ENCODE measurements around the gene PAX1.

Gene PAX1

DNA sequence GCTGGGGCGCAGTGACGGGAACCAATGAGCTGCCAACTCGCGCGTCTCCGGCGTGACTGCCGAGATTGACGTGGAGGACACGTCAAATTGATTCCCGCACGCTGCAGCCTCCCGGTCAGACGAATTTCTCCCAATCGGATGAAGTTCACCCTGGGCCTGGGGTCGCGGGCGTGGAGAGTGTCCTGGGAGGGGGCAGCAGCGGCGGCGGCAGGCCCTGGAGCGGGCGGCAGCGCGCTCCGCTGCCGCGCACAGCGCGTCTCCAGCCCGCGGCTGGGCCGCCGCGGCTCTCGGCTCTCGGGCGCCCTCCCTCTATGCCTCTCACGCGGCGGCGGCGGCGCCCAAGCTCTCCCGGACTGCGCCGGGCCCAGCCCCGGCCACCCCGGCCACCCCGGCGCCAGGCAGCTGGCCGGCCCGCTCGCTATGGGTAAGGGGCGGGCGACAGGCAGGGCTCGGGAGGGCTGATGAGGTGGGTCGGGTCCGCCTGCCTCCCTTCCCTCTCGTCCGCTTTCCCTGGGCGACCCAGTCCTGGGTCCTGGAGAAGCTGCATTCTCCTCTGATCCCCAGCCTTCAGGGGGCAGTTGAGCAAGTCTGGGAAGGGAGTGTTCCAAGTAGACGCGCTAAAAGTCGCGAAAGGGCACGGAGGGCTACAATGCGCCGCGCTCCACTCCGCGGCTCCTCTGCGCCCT is at the start of gene PAX1:
Gene PAX1, plus strand, starts transcription at position 90 of the 686 bp plus-strand sequence. Its CDS starts 49 bp downstream, at position 139.
- in situ Hi-C loops (cut with HindIII; ENCODE audit: low sequenced_read_pairs): no loop called here
- TF ChIP-seq, protein P1, sequence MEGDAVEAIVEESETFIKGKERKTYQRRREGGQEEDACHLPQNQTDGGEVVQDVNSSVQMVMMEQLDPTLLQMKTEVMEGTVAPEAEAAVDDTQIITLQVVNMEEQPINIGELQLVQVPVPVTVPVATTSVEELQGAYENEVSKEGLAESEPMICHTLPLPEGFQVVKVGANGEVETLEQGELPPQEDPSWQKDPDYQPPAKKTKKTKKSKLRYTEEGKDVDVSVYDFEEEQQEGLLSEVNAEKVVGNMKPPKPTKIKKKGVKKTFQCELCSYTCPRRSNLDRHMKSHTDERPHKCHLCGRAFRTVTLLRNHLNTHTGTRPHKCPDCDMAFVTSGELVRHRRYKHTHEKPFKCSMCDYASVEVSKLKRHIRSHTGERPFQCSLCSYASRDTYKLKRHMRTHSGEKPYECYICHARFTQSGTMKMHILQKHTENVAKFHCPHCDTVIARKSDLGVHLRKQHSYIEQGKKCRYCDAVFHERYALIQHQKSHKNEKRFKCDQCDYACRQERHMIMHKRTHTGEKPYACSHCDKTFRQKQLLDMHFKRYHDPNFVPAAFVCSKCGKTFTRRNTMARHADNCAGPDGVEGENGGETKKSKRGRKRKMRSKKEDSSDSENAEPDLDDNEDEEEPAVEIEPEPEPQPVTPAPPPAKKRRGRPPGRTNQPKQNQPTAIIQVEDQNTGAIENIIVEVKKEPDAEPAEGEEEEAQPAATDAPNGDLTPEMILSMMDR (IDR thresholded peaks at IDR 0.05; ENCODE audit: low read depth, low read length, missing control alignments): no peak
- no peak for DNase-seq (ENCODE audit: low read depth)
- no peak within 1 kb of the TSS for H3K4me3 ChIP-seq (ENCODE audit: low read depth, low read length)

- in situ Hi-C loops (cut with HindIII; ENCODE audit: low sequenced_read_pairs): no loop called here
- no peak overlapping the region for H3K4me3 ChIP-seq (ENCODE audit: low read depth, low read length)
- TF ChIP-seq, protein P1 (IDR thresholded peaks at IDR 0.05; ENCODE audit: low read depth, low read length, missing control alignments): no peak
- no peak for DNase-seq (ENCODE audit: low read depth)
Observed at GRCh38 chr20:21656308-21657067, 49.0 kb upstream of the PAX1 start.

DNA sequence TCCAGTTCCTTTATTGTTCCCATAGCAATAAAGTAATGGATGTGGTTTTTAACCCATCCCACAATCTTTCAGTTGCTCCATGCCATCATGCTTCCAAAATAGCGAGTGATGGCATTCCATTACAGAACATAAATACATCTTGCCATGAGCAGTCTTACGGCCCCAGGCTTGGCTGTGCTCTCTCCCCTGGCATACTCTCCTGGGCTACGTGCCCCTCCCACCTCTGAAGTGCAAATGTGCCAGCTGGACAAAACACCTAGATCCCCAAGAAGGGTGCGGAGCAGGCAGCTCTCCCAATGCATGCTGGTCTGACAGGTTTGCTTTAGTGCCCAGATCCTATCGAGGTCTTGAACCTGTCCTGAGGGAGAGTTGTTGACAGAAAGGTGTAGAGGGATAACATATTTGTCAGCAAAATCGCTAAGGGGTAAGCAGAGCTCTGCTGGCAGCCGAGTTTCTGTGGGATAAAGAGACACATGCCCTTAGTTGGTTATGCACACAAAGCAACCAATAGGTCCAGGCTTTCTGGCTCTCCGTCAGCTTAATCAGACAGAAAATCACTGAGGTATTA is 43.9 kb upstream of the PAX1 start:
- DNase-seq (ENCODE audit: low read depth): no peak
- no peak overlapping the region for H3K4me3 ChIP-seq (ENCODE audit: low read depth, low read length)
- TF ChIP-seq, protein P1 (IDR thresholded peaks at IDR 0.05; ENCODE audit: low read depth, low read length, missing control alignments): no peak
- in situ Hi-C loops (cut with HindIII; ENCODE audit: low sequenced_read_pairs): no loop called here

GRCh38 chr20:21663465-21663864 is 42.0 kb upstream of the PAX1 start:
- H3K4me3 ChIP-seq (ENCODE audit: low read depth, low read length): no peak overlapping the region
- in situ Hi-C loops (cut with HindIII; ENCODE audit: low sequenced_read_pairs): no loop called here
- TF ChIP-seq, protein P1 (IDR thresholded peaks at IDR 0.05; ENCODE audit: low read depth, low read length, missing control alignments): no peak
- no peak for DNase-seq (ENCODE audit: low read depth)

GRCh38 chr20:21665687-21666446 is 39.6 kb upstream of the PAX1 start:
- in situ Hi-C loops (cut with HindIII; ENCODE audit: low sequenced_read_pairs): no loop called here
- TF ChIP-seq, protein P1 (IDR thresholded peaks at IDR 0.05; ENCODE audit: low read depth, low read length, missing control alignments): no peak
- no peak for DNase-seq (ENCODE audit: low read depth)
- no peak overlapping the region for H3K4me3 ChIP-seq (ENCODE audit: low read depth, low read length)

GRCh38 chr20:21670126-21670525 is 35.3 kb upstream of the PAX1 start:
- in situ Hi-C loops (cut with HindIII; ENCODE audit: low sequenced_read_pairs): no loop called here
- H3K4me3 ChIP-seq (ENCODE audit: low read depth, low read length): no peak overlapping the region
- DNase-seq (ENCODE audit: low read depth): no peak
- TF ChIP-seq, protein P1 (IDR thresholded peaks at IDR 0.05; ENCODE audit: low read depth, low read length, missing control alignments): no peak

Measured in astrocyte of the cerebellum (primary cell).